ENCODE measurements around the gene LARP4B.

The LARP4B gene

GRCh38 chr10:836782-837181 is 94.7 kb downstream of the LARP4B start:
- no peak for DNase-seq (ENCODE audit: low read depth in 1 of 2, low spot score in 1 of 2)

GRCh38 chr10:834493-834892 is 97.0 kb downstream of the LARP4B start:
- DNase-seq (ENCODE audit: low read depth in 1 of 2, low spot score in 1 of 2): no peak

- no peak for DNase-seq (ENCODE audit: low read depth in 1 of 2, low spot score in 1 of 2)
Measured at GRCh38 chr10:829241-829640, 102.3 kb downstream of the LARP4B start.

- no peak for DNase-seq (ENCODE audit: low read depth in 1 of 2, low spot score in 1 of 2)
Measured at GRCh38 chr10:828191-828590, 103.3 kb downstream of the LARP4B start.

DNA sequence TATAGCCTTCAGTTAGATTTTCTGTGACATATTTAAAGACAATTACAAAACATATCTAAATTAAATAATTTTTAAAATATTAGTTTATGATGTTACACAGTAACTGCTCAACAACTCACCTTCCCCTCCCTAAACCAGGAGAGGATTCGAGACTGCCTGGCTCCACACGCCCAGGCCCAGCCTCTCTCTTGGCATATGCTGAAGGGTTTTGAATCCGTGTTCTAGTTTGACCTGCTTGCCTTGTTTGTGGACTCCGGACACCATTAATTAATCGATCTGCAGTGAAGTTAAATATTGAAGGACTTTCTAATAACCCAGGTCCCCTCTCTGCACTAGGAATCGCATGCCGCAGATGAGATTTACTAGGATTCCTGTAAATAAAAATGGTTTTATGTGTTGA is 106.6 kb downstream of the LARP4B start:
- no peak for DNase-seq (ENCODE audit: low read depth in 1 of 2, low spot score in 1 of 2)

GRCh38 chr10:824497-824896 is 107.0 kb downstream of the LARP4B start:
- no peak for DNase-seq (ENCODE audit: low read depth in 1 of 2, low spot score in 1 of 2)

GRCh38 chr10:822661-823367 is 108.7 kb downstream of the LARP4B start:
- no peak for DNase-seq (ENCODE audit: low read depth in 1 of 2, low spot score in 1 of 2)

- no peak for DNase-seq (ENCODE audit: low read depth in 1 of 2, low spot score in 1 of 2)
Measured at GRCh38 chr10:822197-822596, 109.3 kb downstream of the LARP4B start.

- DNase-seq (ENCODE audit: low read depth in 1 of 2, low spot score in 1 of 2): no peak
Measured at GRCh38 chr10:821322-821721, 110.2 kb downstream of the LARP4B start.

GRCh38 chr10:819816-820215 is 111.7 kb downstream of the LARP4B start:
- no peak for DNase-seq (ENCODE audit: low read depth in 1 of 2, low spot score in 1 of 2)

- DNase-seq (ENCODE audit: low read depth in 1 of 2, low spot score in 1 of 2): no peak
Measured at GRCh38 chr10:819326-819725, 112.2 kb downstream of the LARP4B start.

DNA sequence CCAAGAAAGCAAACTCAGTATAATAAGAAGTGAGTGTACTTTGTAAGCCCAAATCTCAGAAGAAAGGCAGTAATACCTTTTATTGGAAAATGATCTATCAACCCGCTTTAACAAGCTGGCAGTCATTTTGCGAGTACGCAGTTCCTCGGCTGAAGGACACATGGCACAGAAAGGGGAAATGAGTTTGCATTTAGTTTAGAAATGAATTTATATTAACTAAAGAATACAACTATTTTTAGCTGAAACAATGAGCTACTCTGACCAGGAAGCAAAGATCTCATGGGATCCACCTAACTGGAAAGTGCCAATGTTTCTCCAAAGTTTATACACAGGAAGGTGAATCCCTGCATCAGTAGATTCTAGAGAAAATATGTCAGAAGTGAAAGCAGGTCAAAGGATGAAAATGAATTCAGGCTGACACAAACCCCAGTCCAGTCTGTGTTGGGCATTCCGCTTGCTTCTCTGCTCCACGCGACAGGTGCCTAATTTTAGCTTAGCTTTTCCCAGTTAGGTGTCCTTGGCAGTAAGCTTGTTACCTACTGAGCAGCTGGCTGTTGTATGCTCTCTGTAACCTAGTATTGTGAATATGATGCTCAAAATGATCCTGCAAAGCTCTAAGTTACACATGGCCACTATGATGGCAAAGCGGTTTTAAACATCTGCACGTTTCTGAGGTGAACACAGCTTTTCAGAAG is 112.8 kb downstream of the LARP4B start:
- DNase-seq (ENCODE audit: low read depth in 1 of 2, low spot score in 1 of 2): no peak

- DNase-seq (ENCODE audit: low read depth in 1 of 2, low spot score in 1 of 2): no peak
Measured at GRCh38 chr10:818010-818409, 113.5 kb downstream of the LARP4B start.

DNA sequence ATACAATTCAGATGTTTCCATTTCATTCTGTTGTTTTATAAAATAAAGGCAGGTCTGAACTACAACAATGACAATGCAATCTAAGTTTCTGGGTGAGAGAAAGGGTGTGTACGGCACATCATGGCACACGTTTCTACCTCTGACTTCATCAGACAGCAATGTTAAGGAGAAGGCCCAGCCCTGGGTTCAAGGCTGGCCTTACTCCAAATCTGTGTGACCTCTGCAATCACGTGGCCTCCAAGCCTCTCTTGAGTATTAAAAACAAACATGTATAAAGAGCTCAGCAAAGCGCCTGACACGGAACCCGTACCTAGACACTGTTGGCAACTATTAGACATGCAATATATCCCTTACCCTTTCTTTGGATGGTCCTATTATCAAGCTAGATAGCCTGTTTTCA is 114.1 kb downstream of the LARP4B start:
- no peak for DNase-seq (ENCODE audit: low read depth in 1 of 2, low spot score in 1 of 2)

DNA sequence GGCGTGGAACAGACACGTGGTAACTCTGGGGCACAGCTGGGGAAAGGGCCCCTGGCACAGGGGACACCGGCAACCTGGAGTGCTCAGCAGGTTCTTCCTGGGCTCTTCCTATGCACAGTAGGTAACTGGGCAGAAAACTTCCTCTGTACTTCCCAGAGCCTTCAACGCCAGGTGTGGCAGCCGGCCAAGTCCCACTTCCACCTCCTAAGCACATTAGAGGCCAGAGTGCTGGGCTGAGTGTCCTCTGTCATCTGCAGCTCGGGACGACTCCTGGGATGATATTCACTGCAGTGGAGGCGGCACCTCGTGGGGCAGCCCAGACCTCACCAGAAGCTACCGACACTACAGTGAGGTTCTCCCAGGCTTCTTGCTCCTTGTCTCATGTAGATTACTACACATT is 114.5 kb downstream of the LARP4B start:
- DNase-seq (ENCODE audit: low read depth in 1 of 2, low spot score in 1 of 2): no peak

- DNase-seq (ENCODE audit: low read depth in 1 of 2, low spot score in 1 of 2): no peak
Measured at GRCh38 chr10:816091-816477, 115.4 kb downstream of the LARP4B start.

DNA sequence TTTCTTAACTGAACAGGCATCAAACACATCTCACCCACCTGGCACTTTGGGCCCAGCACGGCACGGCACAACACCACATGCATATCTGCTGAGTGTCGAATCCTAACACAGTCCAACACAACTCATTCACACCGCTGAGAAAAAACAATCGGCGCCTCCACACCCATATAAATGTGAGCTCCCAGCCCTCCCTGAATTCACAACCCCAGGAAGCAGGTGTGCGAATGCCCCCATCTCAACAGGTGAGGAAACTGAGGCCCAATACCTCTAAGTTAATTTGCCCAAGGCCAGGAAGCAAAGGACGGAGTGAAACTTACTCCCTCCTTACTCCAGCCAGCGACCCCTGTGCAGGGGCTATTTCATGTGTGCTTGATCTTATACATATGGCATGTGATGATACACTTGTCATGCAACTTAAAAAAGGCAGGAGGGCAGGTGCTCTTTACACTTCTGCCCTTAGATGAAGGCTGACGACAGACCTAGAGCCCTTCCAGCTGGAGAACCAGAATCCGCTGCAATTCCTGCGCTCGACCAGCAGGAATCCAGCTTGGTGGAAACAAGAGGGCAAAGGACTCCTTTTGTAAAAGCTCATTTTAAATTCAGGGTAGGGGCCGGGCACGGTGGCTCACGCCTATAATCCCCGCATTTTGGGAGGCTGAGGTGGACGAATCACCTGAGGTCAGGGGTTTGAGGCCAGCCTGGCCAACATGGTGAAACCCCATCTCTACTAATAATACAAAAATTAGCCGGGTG is 116.0 kb downstream of the LARP4B start:
- no peak for DNase-seq (ENCODE audit: low read depth in 1 of 2, low spot score in 1 of 2)

GRCh38 chr10:814536-815302 is 116.8 kb downstream of the LARP4B start:
- DNase-seq (ENCODE audit: low read depth in 1 of 2, low spot score in 1 of 2): no peak

GRCh38 chr10:813286-813685 is 118.2 kb downstream of the LARP4B start:
- no peak for DNase-seq (ENCODE audit: low read depth in 1 of 2, low spot score in 1 of 2)

DNA sequence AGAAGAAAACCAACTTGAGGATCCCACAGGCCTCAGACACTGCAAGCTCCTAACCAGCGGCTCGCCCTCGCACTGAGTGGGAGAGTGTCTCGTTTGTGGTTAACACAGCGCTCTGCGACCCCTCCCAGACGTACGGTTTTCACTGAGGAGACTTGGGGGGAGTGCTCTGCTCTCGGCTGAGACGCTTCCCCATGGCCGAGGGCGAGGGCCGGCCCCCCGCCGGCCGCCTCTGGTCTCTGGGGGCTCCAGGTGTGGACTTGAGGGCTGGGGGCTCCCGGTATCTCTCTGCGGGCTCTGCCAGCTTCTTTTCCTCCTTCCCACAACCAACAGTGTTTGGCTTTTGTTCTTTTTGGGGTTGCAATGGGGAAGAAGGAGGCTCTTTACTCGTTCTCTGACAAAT is 118.7 kb downstream of the LARP4B start:
- no peak for DNase-seq (ENCODE audit: low read depth in 1 of 2, low spot score in 1 of 2)

GRCh38 chr10:811379-812175 is 119.9 kb downstream of the LARP4B start:
- DNase-seq (ENCODE audit: low read depth in 1 of 2, low spot score in 1 of 2): no peak

All from activated T-helper 1 cell treated with anti-CD3 and anti-CD28 coated beads, Interleukin-2, amount 50 U/mL, for 16 hours (primary cell).